K562 (cell line): ENCODE measurements around the gene AP3S1. TPM values are rescaled to one million over a fixed set of nuclear protein-coding genes. Genes with fewer than 3 reads are reported as not detected.

Source experiments
- ATAC-seq: fragments of 200-7000 bp; cut with Tn5 transposase; 3 replicates; pipeline ENCODE4 v1.9.1; 2020; ENCODE audit warnings: moderate library complexity
- BruUV-seq: library from RNA; stranded (reverse); fragments of 400-500 nt; replicated peaks from 2 replicates; lab custom pipeline; 2021; lab: Mats Ljungman, UMichigan
- CTCF ChIA-PET: fragments of 300-600 bp; formaldehyde crosslinking; extraction: SDS; loops from one replicate; lab custom pipeline; 2021; ENCODE audit warnings: low intra/inter-chr PET ratio; lab: Yijun Ruan, JAX
- POLR2A ChIA-PET: fragments of 300-600, 350-650 bp; sonication (Branson Sonifier 250); formaldehyde crosslinking; extraction: SDS; loops from one replicate; lab custom pipeline; 2021; ENCODE audit warnings: antibody characterized with exemption, inconsistent platforms; lab: Yijun Ruan, JAX
- DNase-seq, 4 experiments: peaks; one replicate each; pipeline versions ENCODE4 v3.0.0 to v3.0.0-alpha.2; 2011 to 2018; ENCODE audit warnings: low spot score in 3 of 4, mixed read lengths in 3 of 4; ENCODE audit errors: extremely low read depth in 1 of 4
- FAIRE-seq: peaks from 2 replicates; lab custom pipeline; 2011; peaks lifted over from hg19 to GRCh38; lab: Jason Lieb, UNC
- H2AFZ ChIP-seq: 2 replicates; pipeline ENCODE4 v1.6.0; 2011; ENCODE audit warnings: low read depth, low read length, control low read depth, inconsistent platforms
- H3K27ac ChIP-seq: fragments of 200-600 bp; 3 replicates; pipeline ENCODE4 v1.8.0; 2011; ENCODE audit warnings: low read depth, mild to moderate bottlenecking, control low read depth, inconsistent platforms, low read length, moderate library complexity, mixed read lengths; ENCODE audit errors: extremely low read depth
- H3K27me3 ChIP-seq, 2 experiments: fragments of 300-600 bp in 1 of 2; 2 replicates in 1 of 2; 3 replicates in 1 of 2; pipeline versions ENCODE4 v1.6.0 to v1.8.0; 2011; ENCODE audit warnings: inconsistent platforms in 2 of 2, low read length in 2 of 2, mild to moderate bottlenecking in 1 of 2, mixed read lengths in 1 of 2, moderate library complexity in 1 of 2; ENCODE audit not compliant: control insufficient read depth in 2 of 2, insufficient read depth in 2 of 2
- H3K36me3 ChIP-seq: fragments of 300-600 bp; 3 replicates; pipeline ENCODE4 v1.8.0; 2011; ENCODE audit warnings: mild to moderate bottlenecking, low read length, inconsistent platforms; ENCODE audit not compliant: control insufficient read depth, insufficient read depth
- H3K4me1 ChIP-seq, 2 experiments: fragments of 200-600 bp in 1 of 2; replicated peaks in 1 of 2; 2 replicates in 1 of 2; 3 replicates in 1 of 2; pipeline versions ENCODE4 v1.5.1 to v1.8.0; 2011; ENCODE audit warnings: inconsistent platforms in 2 of 2, low read length in 2 of 2, mild to moderate bottlenecking in 1 of 2, mixed read lengths in 1 of 2, moderate library complexity in 1 of 2; ENCODE audit not compliant: control insufficient read depth in 2 of 2, insufficient read depth in 2 of 2
- H3K4me2 ChIP-seq: 2 replicates; pipeline ENCODE4 v1.6.1; 2011; ENCODE audit warnings: low read length, control low read depth, inconsistent platforms, mixed read lengths; ENCODE audit not compliant: insufficient read depth
- H3K4me3 ChIP-seq: fragments of 200-600 bp; sonication (generic), shearing (Covaris generic); 2 replicates; pipeline ENCODE4 v1.5.1; 2016; ENCODE audit warnings: control low read depth, inconsistent platforms
- H3K79me2 ChIP-seq: fragments of 200-600 bp; 3 replicates; pipeline ENCODE4 v1.8.0; 2011; ENCODE audit warnings: low read length, inconsistent platforms; ENCODE audit not compliant: control insufficient read depth, insufficient read depth
- H3K9ac ChIP-seq, 2 experiments: 2 replicates each; pipeline versions ENCODE4 v1.6.0 to v1.6.1; 2011; ENCODE audit warnings: low read depth in 2 of 2, low read length in 2 of 2, control low read depth in 1 of 2, inconsistent platforms in 1 of 2, mild to moderate bottlenecking in 1 of 2, mixed read lengths in 1 of 2; ENCODE audit not compliant: insufficient read depth in 1 of 2
- H3K9me1 ChIP-seq: one replicate; pipeline ENCODE4 v1.6.0; 2011; ENCODE audit warnings: inconsistent platforms, mild to moderate bottlenecking, low read length, moderate library complexity; ENCODE audit not compliant: control insufficient read depth, insufficient read depth
- H3K9me3 ChIP-seq: replicated peaks from 2 replicates; pipeline ENCODE4 v1.5.1; 2011; ENCODE audit warnings: low read depth, low read length, inconsistent platforms; ENCODE audit not compliant: control insufficient read depth, insufficient read depth
- H4K20me1 ChIP-seq: replicated peaks from 2 replicates; pipeline ENCODE4 v1.6.1; 2011; ENCODE audit warnings: low read length, inconsistent platforms, mixed read lengths; ENCODE audit not compliant: control insufficient read depth, insufficient read depth
- DNMT1 ChIP-seq: fragments of 450-650 bp; IDR thresholded peaks from 2 replicates; pipeline ENCODE4 v1.6.1; 2016; ENCODE audit warnings: antibody characterized with exemption, mild to moderate bottlenecking
- NRF1 ChIP-seq, 2 experiments: fragments of 450-650 bp; IDR thresholded peaks in 1 of 2; conservative IDR thresholded peaks in 1 of 2; 2 replicates each; pipeline ENCODE4 v1.6.1; 2014; ENCODE audit warnings: mild to moderate bottlenecking in 2 of 2
- PHF21A ChIP-seq: fragments of 450-650 bp; IDR thresholded peaks from 2 replicates; pipeline ENCODE4 v1.6.1; 2017; ENCODE audit warnings: low read depth, borderline replicate concordance
- SREBF2 ChIP-seq: sonication (generic); formaldehyde crosslinking; IDR thresholded peaks from 2 replicates; pipeline ENCODE4 v1.4.0; 2020; ENCODE audit warnings: mild to moderate bottlenecking, missing genetic modification reagents
- WGBS: fragments of 100-300 bp; shearing (Covaris generic); methylation state at CpG from one replicate; pipeline ENCODE4 v1.1.6; 2016; ENCODE audit warnings: low coverage, mixed read lengths; ENCODE audit not compliant: insufficient coverage; ENCODE audit errors: missing lambda C conversion rate; 5-methylcytosine and 5-hydroxymethylcytosine counted together
- in situ Hi-C: fragments of 300-500 bp; cut with MboI; formaldehyde crosslinking; loops from 4 replicates; pipeline ENCODE4 v1.15.0; 2018; ENCODE audit warnings: inconsistent platforms, mixed read lengths
- intact Hi-C: fragments of 100-400 bp; cut with micrococcal nuclease; formaldehyde crosslinking; loops from 2 replicates; pipeline ENCODE4 v1.14.2; 2022
- polyA plus RNA-seq, 8 experiments: library from polyadenylated mRNA; depleted of rRNA in 4 of 8; stranded (reverse) in 5 of 8; unstranded in 3 of 8; fragments of >200 nt; fragmentation: Nextera tagmentation in 2 of 8; fragmentation: Illumina TruSeq in 1 of 8; extraction: Ambion mirVana in 2 of 8; extraction: Trizol in 1 of 8; gene quantifications; 2 replicates each; pipeline versions ENCODE4 v1.2.1 to v1.2.3, GENCODE V29; 2011 to 2014; ENCODE audit warnings: inconsistent platforms in 1 of 8, missing spikeins in 1 of 8
- total RNA-seq, 7 experiments: library from RNA; depleted of rRNA in 6 of 7; stranded (reverse); fragments of >200 nt in 6 of 7; fragmentation: Illumina TruSeq in 2 of 7; extraction: Trizol in 2 of 7; gene quantifications; 2 replicates each; pipeline versions ENCODE4 v1.2.1 to v1.2.3, GENCODE V29; 2011 to 2021; ENCODE audit warnings: low replicate concordance in 1 of 7

Gene AP3S1
- total and polyA plus RNA-seq, 9 of the 15 experiments (the other 6 are each of a cell fraction or from before 2014, with no cell fraction given), result 46.1 to 106 (median 67.3) TPM

GRCh38 chr5:115962239-115962564 is 120.5 kb downstream of the AP3S1 start, which contains the start of gene LVRN (continued):
- TF ChIP-seq SREBF2 (CRISPR knock-in tag) (no peak), PHF21A (no peak), DNMT1 (no peak)
- TF ChIP-seq, all 486 proteins: peak for 0

- no peaks in the 10 kb centered on the region for H4K20me1 ChIP-seq
- H2AFZ ChIP-seq, result no peak overlapping the region
- H3K4me2 ChIP-seq, result no peak overlapping the region
- no peaks in the 10 kb centered on the region for H3K79me2 ChIP-seq
- peaks cover 24 to 32% of the 10 kb centered on the region in 2 experiments for H3K27me3 ChIP-seq
- in situ Hi-C loops, result no loop called here
- no peaks in the 10 kb centered on the region for H3K36me3 ChIP-seq
- FAIRE-seq (no peak), DNase-seq (no peak), ATAC-seq (no peak; the same call in 2 of the 3 replicates)
- POLR2A ChIA-PET, result interaction anchor here (0.7 to 1.3 kb wide), 2 partner anchors 9 to 47 kb away, joined by 3 to 4 read pairs; no protein-coding TSS in a partner anchor
- no peaks in the 10 kb centered on the region for H3K9me3 ChIP-seq
- H3K4me3 ChIP-seq, result no peak overlapping the region
- intact Hi-C loops, result no loop called here
- no peaks in the 10 kb centered on the region for H3K9me1 ChIP-seq
- 13% methylated on average over 47 of the region's 71 CpGs for WGBS
- no peak overlapping the region for H3K27ac ChIP-seq
- no peak overlapping the region for H3K9ac ChIP-seq
- BruUV-seq, result no TSS peak
- peaks cover 0 to 8% of the 10 kb centered on the region in 2 experiments; a peak in 2 of 5 replicates for H3K4me1 ChIP-seq
- TF ChIP-seq NRF1 (conservative IDR thresholded peaks at IDR 0.05 in 1 of 2, IDR thresholded peaks at IDR 0.05 in 1 of 2), result no peak
- CTCF ChIA-PET, result no interaction called here
Measured at GRCh38 chr5:115962565-115963402, 121.0 kb downstream of the AP3S1 start.
